Neural cell (in vitro differentiated cells): Measurements from ENCODE around the gene CFAP61. TPM values are rescaled to one million over a fixed set of nuclear protein-coding genes. Genes with fewer than 3 reads are reported as not detected.

ENCODE experiments used
- H2AFZ ChIP-seq: fragments of 200-600, 300-800 bp; sonication (generic), shearing (Covaris generic); 2 replicates; pipeline ENCODE4 v1.6.0; 2014; ENCODE audit warnings: low read depth, mild to moderate bottlenecking, antibody characterized with exemption, low read length, moderate library complexity
- H3F3A ChIP-seq: fragments of 200-600 bp; shearing (Covaris generic); 2 replicates; pipeline ENCODE4 v1.6.1; 2016; ENCODE audit warnings: mild to moderate bottlenecking, moderate library complexity, mixed read lengths, antibody characterized with exemption, low read length; ENCODE audit not compliant: insufficient read depth, poor library complexity, severe bottlenecking
- H3K27ac ChIP-seq: fragments of 200-600, 300-800 bp; sonication (generic), shearing (Covaris generic); 2 replicates; pipeline ENCODE4 v1.5.1; 2014; ENCODE audit warnings: mild to moderate bottlenecking, low read length, moderate library complexity
- H3K27me3 ChIP-seq: fragments of 300-800, 200-600 bp; sonication (generic), shearing (Covaris generic); 2 replicates; pipeline ENCODE4 v1.6.0; 2014; ENCODE audit warnings: mild to moderate bottlenecking, low read depth, low read length, moderate library complexity; ENCODE audit not compliant: insufficient read depth
- H3K36me3 ChIP-seq: fragments of 300-800, 200-600 bp; sonication (generic), shearing (Covaris generic); 2 replicates; pipeline ENCODE4 v1.5.1; 2014; ENCODE audit warnings: mild to moderate bottlenecking, antibody characterized with exemption, low read length, moderate library complexity; ENCODE audit not compliant: insufficient read depth
- H3K4me2 ChIP-seq: fragments of 300-800, 200-600 bp; sonication (generic), shearing (Covaris generic); 2 replicates; pipeline ENCODE4 v1.6.0; 2014; ENCODE audit warnings: mild to moderate bottlenecking, low read length
- H3K4me3 ChIP-seq: fragments of 300-800, 200-600 bp; sonication (generic), shearing (Covaris generic); 2 replicates; pipeline ENCODE4 v1.5.1; 2014; ENCODE audit warnings: mild to moderate bottlenecking, low read length, moderate library complexity
- H3K79me2 ChIP-seq: fragments of 200-600 bp; shearing (Covaris generic); replicated peaks from 2 replicates; pipeline ENCODE4 v1.6.0; 2014; ENCODE audit warnings: mild to moderate bottlenecking, low read length, moderate library complexity; ENCODE audit not compliant: insufficient read depth
- H3K9ac ChIP-seq: fragments of 300-800, 200-600 bp; sonication (generic), shearing (Covaris generic); 2 replicates; pipeline ENCODE4 v1.6.1; 2016; ENCODE audit warnings: mild to moderate bottlenecking, low read length, mixed read lengths
- H3K9me2 ChIP-seq: fragments of 200-600 bp; shearing (Covaris generic); 2 replicates; pipeline ENCODE4 v1.6.1; 2016; ENCODE audit warnings: mild to moderate bottlenecking, low read length, mixed read lengths; ENCODE audit not compliant: insufficient read depth
- H3K9me3 ChIP-seq: fragments of 200-600, 300-800 bp; sonication (generic), shearing (Covaris generic); 2 replicates; pipeline ENCODE4 v1.6.1; 2016; ENCODE audit warnings: mild to moderate bottlenecking, mixed run types, low read length, moderate library complexity, mixed read lengths
- H4K20me1 ChIP-seq: fragments of 200-600 bp; shearing (Covaris generic); 2 replicates; pipeline ENCODE4 v1.6.1; 2016; ENCODE audit warnings: mild to moderate bottlenecking, mixed run types; ENCODE audit not compliant: insufficient read depth
- CTCF ChIP-seq: fragments of 450-650 bp; IDR thresholded peaks from 2 replicates; pipeline ENCODE4 v1.5.1; 2014; ENCODE audit warnings: antibody characterized with exemption, mild to moderate bottlenecking, moderate library complexity; ENCODE audit not compliant: poor library complexity, severe bottlenecking
- EP300 ChIP-seq: fragments of 450-650 bp; conservative IDR thresholded peaks from 2 replicates; pipeline ENCODE4 v1.6.1; 2014; ENCODE audit warnings: antibody characterized with exemption, mild to moderate bottlenecking, moderate library complexity; ENCODE audit not compliant: poor library complexity, severe bottlenecking
- EZH2 ChIP-seq: fragments of 200-600, 300-800 bp; shearing (Covaris generic), sonication (generic); IDR thresholded peaks from 2 replicates; pipeline ENCODE4 v1.6.1; 2014; ENCODE audit warnings: antibody characterized with exemption, low read length, borderline replicate concordance, mild to moderate bottlenecking; ENCODE audit not compliant: insufficient read depth, poor library complexity, severe bottlenecking
- MXI1 ChIP-seq: fragments of 450-650 bp; conservative IDR thresholded peaks from 2 replicates; pipeline ENCODE4 v1.6.1; 2014; ENCODE audit warnings: antibody characterized with exemption, mild to moderate bottlenecking; ENCODE audit not compliant: poor library complexity, severe bottlenecking
- POLR2AphosphoS5 ChIP-seq: IDR thresholded peaks from 2 replicates; pipeline ENCODE4 v1.6.1; 2012
- RAD21 ChIP-seq: fragments of 450-650 bp; conservative IDR thresholded peaks from 2 replicates; pipeline ENCODE4 v1.6.1; 2014; ENCODE audit warnings: antibody characterized with exemption, mild to moderate bottlenecking, moderate library complexity
- REST ChIP-seq: IDR thresholded peaks from 2 replicates; pipeline ENCODE4 v1.6.1; 2012; ENCODE audit warnings: borderline replicate concordance
- SMC3 ChIP-seq: fragments of 450-650 bp; conservative IDR thresholded peaks from 2 replicates; pipeline ENCODE4 v1.6.1; 2014; ENCODE audit warnings: antibody characterized with exemption, mild to moderate bottlenecking, moderate library complexity; ENCODE audit not compliant: poor library complexity
- TAF1 ChIP-seq: IDR thresholded peaks from 2 replicates; pipeline ENCODE4 v1.6.1; 2012; ENCODE audit warnings: low read depth
- polyA plus RNA-seq: library from polyadenylated mRNA; depleted of rRNA; stranded (reverse); fragments of >200 nt; gene quantifications from 2 replicates; pipeline ENCODE4 v1.2.3, GENCODE V29; 2014

CFAP61 gene
- polyA plus RNA-seq, 1 donor from 2014 or later = 0.42 TPM

GRCh38 chr20:20274821-20275220 is 222.5 kb downstream of the CFAP61 start:
- no peak overlapping the region for H3K4me2 ChIP-seq
- no peaks in the 10 kb centered on the region for H3K79me2 ChIP-seq
- H3K9me2 ChIP-seq = no peaks in the 10 kb centered on the region
- no peaks in the 10 kb centered on the region for H3K36me3 ChIP-seq
- no peak overlapping the region for H3K9ac ChIP-seq
- H4K20me1 ChIP-seq = no peaks in the 10 kb centered on the region
- H3K9me3 ChIP-seq = no peaks in the 10 kb centered on the region
- H3K27ac ChIP-seq = no peak overlapping the region
- no peaks in the 10 kb centered on the region for H3K27me3 ChIP-seq
- H3K4me3 ChIP-seq = no peak overlapping the region
- no peaks in the 10 kb centered on the region for H3F3A ChIP-seq
- TF ChIP-seq CTCF (no peak), RAD21 (no peak), MXI1 (no peak), EZH2 (no peak), EP300 (no peak), SMC3 (no peak), TAF1 (no peak), POLR2AphosphoS5 (no peak), REST (no peak)
- H2AFZ ChIP-seq = no peak overlapping the region

GRCh38 chr20:20275636-20276035 is 223.3 kb downstream of the CFAP61 start:
- no peak overlapping the region for H2AFZ ChIP-seq

More at GRCh38 chr20:20275636-20276035, 223.3 kb downstream of the CFAP61 start:
- Histone ChIP-seq H3F3A (no peaks in the 10 kb centered on the region), H3K27me3 (no peaks in the 10 kb centered on the region), H3K9ac (no peak overlapping the region), H3K4me2 (no peak overlapping the region), H3K27ac (no peak overlapping the region), H3K9me3 (no peaks in the 10 kb centered on the region), H3K9me2 (no peaks in the 10 kb centered on the region), H4K20me1 (no peaks in the 10 kb centered on the region), H3K36me3 (no peaks in the 10 kb centered on the region), H3K79me2 (no peaks in the 10 kb centered on the region), H3K4me3 (no peak overlapping the region)
- TF ChIP-seq CTCF (no peak), POLR2AphosphoS5 (no peak), RAD21 (no peak), EP300 (no peak), SMC3 (no peak), MXI1 (no peak), REST (no peak), TAF1 (no peak), EZH2 (no peak)
